HUES6 (cell line): ENCODE results near the gene C17orf100.

ENCODE experiments used
- H3K27ac ChIP-seq: 2 replicates; pipeline ENCODE4 v1.7.0; 2013; ENCODE audit warnings: low read depth, mild to moderate bottlenecking, low read length, inconsistent platforms
- H3K27me3 ChIP-seq: 2 replicates; pipeline ENCODE4 v1.6.1; 2013; ENCODE audit warnings: low read length; ENCODE audit not compliant: control insufficient read depth, insufficient read depth
- H3K36me3 ChIP-seq: 2 replicates; pipeline ENCODE4 v1.6.1; 2013; ENCODE audit warnings: low read length; ENCODE audit not compliant: control insufficient read depth, insufficient read depth
- H3K4me1 ChIP-seq: 2 replicates; pipeline ENCODE4 v1.6.1; 2013; ENCODE audit warnings: low read length; ENCODE audit not compliant: control insufficient read depth, insufficient read depth
- H3K4me3 ChIP-seq: 2 replicates; pipeline ENCODE4 v1.5.1; 2013; ENCODE audit warnings: low read depth, low read length
- H3K9ac ChIP-seq: one replicate; pipeline ENCODE4 v1.6.1; 2013; ENCODE audit warnings: mild to moderate bottlenecking, low read length
- H3K9me3 ChIP-seq: 2 replicates; pipeline ENCODE4 v1.6.1; 2013; ENCODE audit warnings: low read depth, low read length; ENCODE audit not compliant: control insufficient read depth, insufficient read depth

The C17orf100 gene

GRCh38 chr17:6651354-6651918 lies at the start of gene C17orf100, which contains the start of gene MED31:
C17orf100 (plus strand) TSS chr17:6651762; CDS start chr17:6651914, 152 bp downstream.
MED31 (minus strand) TSS chr17:6651605; CDS start chr17:6651528, 77 bp downstream.
- H3K27ac ChIP-seq: peak within 1 kb of the TSS; percentile 56; the same call in 1 of the 2 replicates
- H3K4me3 ChIP-seq: peak within 1 kb of the TSS; percentile 80
- peaks cover 30% of the 10 kb centered on the region; the same call in 1 of the 2 replicates for H3K4me1 ChIP-seq
- peaks cover 17% of the 10 kb centered on the region for H3K36me3 ChIP-seq
- peaks cover 33% of the 10 kb centered on the region for H3K27me3 ChIP-seq
- H3K9me3 ChIP-seq: no peaks in the 10 kb centered on the region
- peak within 1 kb of the TSS; percentile 92 for H3K9ac ChIP-seq

- Histone ChIP-seq H3K27ac (no peak overlapping the region), H3K9me3 (no peaks in the 10 kb centered on the region), H3K36me3 (peaks cover 80% of the 10 kb centered on the region), H3K27me3 (no peaks in the 10 kb centered on the region), H3K4me3 (no peak overlapping the region), H3K4me1 (no peaks in the 10 kb centered on the region), H3K9ac (no peak overlapping the region)
Observed at GRCh38 chr17:6602141-6602540, 49.4 kb upstream of the C17orf100 start.

- no peak overlapping the region for H3K4me3 ChIP-seq
- H3K27ac ChIP-seq: no peak overlapping the region
- H3K36me3 ChIP-seq: peaks cover 84% of the 10 kb centered on the region
- no peak overlapping the region for H3K9ac ChIP-seq
- no peaks in the 10 kb centered on the region for H3K27me3 ChIP-seq
- no peaks in the 10 kb centered on the region for H3K9me3 ChIP-seq
- no peaks in the 10 kb centered on the region for H3K4me1 ChIP-seq
Observed at GRCh38 chr17:6603744-6604325, 47.7 kb upstream of the C17orf100 start.

GRCh38 chr17:6605142-6605541 lies 46.4 kb upstream of the C17orf100 start:
- no peaks in the 10 kb centered on the region for H3K9me3 ChIP-seq
- peaks cover 86% of the 10 kb centered on the region for H3K36me3 ChIP-seq
- no peak overlapping the region for H3K4me3 ChIP-seq
- H3K4me1 ChIP-seq: no peaks in the 10 kb centered on the region
- no peak overlapping the region for H3K9ac ChIP-seq
- no peaks in the 10 kb centered on the region for H3K27me3 ChIP-seq
- no peak overlapping the region for H3K27ac ChIP-seq

- H3K4me1 ChIP-seq: no peaks in the 10 kb centered on the region
- peaks cover 75% of the 10 kb centered on the region for H3K36me3 ChIP-seq
Observed at GRCh38 chr17:6608321-6608720, 43.2 kb upstream of the C17orf100 start.

GRCh38 chr17:6610011-6610410 lies 41.6 kb upstream of the C17orf100 start:
- Histone ChIP-seq H3K9me3 (no peaks in the 10 kb centered on the region), H3K4me3 (no peak overlapping the region), H3K27me3 (no peaks in the 10 kb centered on the region), H3K9ac (no peak overlapping the region), H3K4me1 (no peaks in the 10 kb centered on the region), H3K27ac (no peak overlapping the region), H3K36me3 (peaks cover 62% of the 10 kb centered on the region)

More at GRCh38 chr17:6608321-6608720, 43.2 kb upstream of the C17orf100 start:
- no peaks in the 10 kb centered on the region for H3K9me3 ChIP-seq
- H3K4me3 ChIP-seq: no peak overlapping the region
- no peak overlapping the region for H3K27ac ChIP-seq
- H3K27me3 ChIP-seq: no peaks in the 10 kb centered on the region
- H3K9ac ChIP-seq: no peak overlapping the region

- H3K27ac ChIP-seq: no peak overlapping the region
- peaks cover 59% of the 10 kb centered on the region for H3K36me3 ChIP-seq
- no peak overlapping the region for H3K9ac ChIP-seq
- H3K4me1 ChIP-seq: no peaks in the 10 kb centered on the region
- no peaks in the 10 kb centered on the region for H3K27me3 ChIP-seq
- H3K9me3 ChIP-seq: no peaks in the 10 kb centered on the region
- no peak overlapping the region for H3K4me3 ChIP-seq
Observed at GRCh38 chr17:6611231-6611630, 40.3 kb upstream of the C17orf100 start.

GRCh38 chr17:6623941-6624340 lies 27.6 kb upstream of the C17orf100 start:
- H3K4me1 ChIP-seq: no peaks in the 10 kb centered on the region
- no peak overlapping the region for H3K4me3 ChIP-seq
- H3K9ac ChIP-seq: no peak overlapping the region
- no peak overlapping the region for H3K27ac ChIP-seq
- H3K27me3 ChIP-seq: no peaks in the 10 kb centered on the region
- no peaks in the 10 kb centered on the region for H3K9me3 ChIP-seq
- peaks cover 75% of the 10 kb centered on the region for H3K36me3 ChIP-seq

- Histone ChIP-seq H3K27ac (no peak overlapping the region), H3K4me1 (no peaks in the 10 kb centered on the region), H3K9me3 (no peaks in the 10 kb centered on the region), H3K4me3 (no peak overlapping the region), H3K36me3 (peaks cover 69% of the 10 kb centered on the region), H3K9ac (no peak overlapping the region), H3K27me3 (no peaks in the 10 kb centered on the region)
Observed at GRCh38 chr17:6626616-6627015, 24.9 kb upstream of the C17orf100 start.

GRCh38 chr17:6627019-6627418 lies 24.5 kb upstream of the C17orf100 start:
- no peak overlapping the region for H3K27ac ChIP-seq
- no peak overlapping the region for H3K4me3 ChIP-seq
- no peaks in the 10 kb centered on the region for H3K4me1 ChIP-seq
- H3K36me3 ChIP-seq: peaks cover 65% of the 10 kb centered on the region
- no peaks in the 10 kb centered on the region for H3K9me3 ChIP-seq
- H3K27me3 ChIP-seq: no peaks in the 10 kb centered on the region
- no peak overlapping the region for H3K9ac ChIP-seq

- H3K27ac ChIP-seq: no peak overlapping the region
- peaks cover 66% of the 10 kb centered on the region for H3K36me3 ChIP-seq
- no peak overlapping the region for H3K9ac ChIP-seq
- no peaks in the 10 kb centered on the region for H3K4me1 ChIP-seq
- H3K27me3 ChIP-seq: no peaks in the 10 kb centered on the region
- H3K4me3 ChIP-seq: no peak overlapping the region
- H3K9me3 ChIP-seq: no peaks in the 10 kb centered on the region
Observed at GRCh38 chr17:6630390-6630789, 21.2 kb upstream of the C17orf100 start.
